WTC11 (cell line): ENCODE results near the gene CSNK2B. TPM values are rescaled to one million over a fixed set of nuclear protein-coding genes. Genes with fewer than 3 reads are reported as not detected.
"Not testable (repeated sequence)": the region's sequence is repeated elsewhere in the genome, so short reads cannot be mapped to it uniquely, and the experiment has no call there.

ENCODE experiments used
- ATAC-seq: fragments of 200-7000 bp; cut with Tn5 transposase; 2 replicates; pipeline ENCODE4 v1.10.0; 2021; ENCODE audit warnings: mild to moderate bottlenecking, moderate library complexity
- CTCF ChIA-PET: fragments of 300-600 bp; sonication (Branson Sonifier 250); formaldehyde crosslinking; loops from one replicate; lab custom pipeline; 2021; ENCODE audit warnings: antibody characterized with exemption; lab: Charles Lee
- POLR2A ChIA-PET: fragments of 350-600 bp; sonication (Branson Sonifier 250); formaldehyde crosslinking; loops from one replicate; lab custom pipeline; 2021; ENCODE audit warnings: antibody characterized with exemption; lab: Charles Lee
- DNase-seq: peaks from one replicate; pipeline ENCODE4 v3.0.0; 2021; ENCODE audit warnings: low spot score
- H3K27ac Mint-ChIP-seq: 2 replicates; pipeline ENCODE4 v1.8.0; 2021; ENCODE audit warnings: mixed read lengths
- H3K27me3 Mint-ChIP-seq: 2 replicates; pipeline ENCODE4 v1.8.0; 2021; ENCODE audit warnings: low read depth, mild to moderate bottlenecking, moderate library complexity, mixed read lengths
- H3K36me3 Mint-ChIP-seq: 2 replicates; pipeline ENCODE4 v1.8.0; 2021; ENCODE audit warnings: mixed read lengths
- H3K4me1 Mint-ChIP-seq: 2 replicates; pipeline ENCODE4 v1.8.0; 2022; ENCODE audit warnings: mixed read lengths
- H3K4me3 Mint-ChIP-seq: 2 replicates; pipeline ENCODE4 v1.8.0; 2021; ENCODE audit warnings: mild to moderate bottlenecking, moderate library complexity, mixed read lengths
- H3K9me3 Mint-ChIP-seq: 2 replicates; pipeline ENCODE4 v1.8.0; 2021; ENCODE audit warnings: mixed read lengths
- ELF4 ChIP-seq: sonication (generic); formaldehyde crosslinking; IDR thresholded peaks from 2 replicates; pipeline ENCODE4 v1.8.1; 2022; ENCODE audit warnings: low read depth, mild to moderate bottlenecking, moderate library complexity, missing genetic modification reagents
- FOXJ3 ChIP-seq: sonication (generic); formaldehyde crosslinking; IDR thresholded peaks from 2 replicates; pipeline ENCODE4 v1.9.0; 2021; ENCODE audit warnings: missing genetic modification reagents, mild to moderate bottlenecking, borderline replicate concordance
- GABPB1 ChIP-seq: sonication (generic); formaldehyde crosslinking; IDR thresholded peaks from 2 replicates; pipeline ENCODE4 v1.8.1; 2023; ENCODE audit warnings: mild to moderate bottlenecking, missing genetic modification reagents
- JAZF1 ChIP-seq: fragments of 250-450 bp; sonication (Bioruptor Pico); IDR thresholded peaks from 2 replicates; pipeline ENCODE4 v1.9.0; 2021; ENCODE audit warnings: moderate library complexity, mild to moderate bottlenecking, inconsistent platforms
- JUN ChIP-seq: sonication (generic); formaldehyde crosslinking; IDR thresholded peaks from 2 replicates; pipeline ENCODE4 v1.8.0; 2023; ENCODE audit warnings: mild to moderate bottlenecking, missing genetic modification reagents
- NFYB ChIP-seq: sonication (generic); formaldehyde crosslinking; conservative IDR thresholded peaks from 2 replicates; pipeline ENCODE4 v1.8.0; 2022; ENCODE audit warnings: low read depth, missing genetic modification reagents
- RORB ChIP-seq: fragments of 250-450 bp; sonication (Bioruptor Pico); IDR thresholded peaks from 2 replicates; pipeline ENCODE4 v1.9.0; 2021; ENCODE audit warnings: mild to moderate bottlenecking
- ZNF138 ChIP-seq: sonication (generic); formaldehyde crosslinking; conservative IDR thresholded peaks from 2 replicates; pipeline ENCODE4 v1.8.1; 2022; ENCODE audit warnings: mild to moderate bottlenecking, moderate library complexity, missing genetic modification reagents
- ZNF396 ChIP-seq: fragments of 250-450 bp; sonication (Bioruptor Pico); IDR thresholded peaks from 2 replicates; pipeline ENCODE4 v1.8.0; 2021; ENCODE audit warnings: mild to moderate bottlenecking, moderate library complexity, borderline replicate concordance
- ZNF423 ChIP-seq: fragments of 250-450 bp; sonication (Bioruptor Pico); IDR thresholded peaks from 2 replicates; pipeline ENCODE4 v2.1.2; 2022; ENCODE audit warnings: mild to moderate bottlenecking, moderate library complexity
- total RNA-seq: library from RNA; stranded (reverse); gene quantifications from 3 replicates; pipeline ENCODE4 v1.2.3, GENCODE V29; 2021
- TF ChIP-seq, protein P1 (sequence below): sonication (generic); formaldehyde crosslinking; IDR thresholded peaks from 2 replicates; pipeline ENCODE4 v1.8.0; 2023; ENCODE audit warnings: missing genetic modification reagents
- TF ChIP-seq, protein P2 (sequence below): sonication (generic); formaldehyde crosslinking; IDR thresholded peaks from 2 replicates; pipeline ENCODE4 v1.8.1; 2023; ENCODE audit warnings: mild to moderate bottlenecking, missing genetic modification reagents, moderate library complexity
- TF ChIP-seq, protein P3 (sequence below): sonication (generic); formaldehyde crosslinking; IDR thresholded peaks from 2 replicates; pipeline ENCODE4 v1.8.0; 2022; ENCODE audit warnings: mild to moderate bottlenecking, missing genetic modification reagents
- TF ChIP-seq, protein P4 (sequence below): fragments of 250-450 bp; sonication (Bioruptor Pico); IDR thresholded peaks from 2 replicates; pipeline ENCODE4 v2.1.2; 2022; ENCODE audit warnings: mild to moderate bottlenecking, moderate library complexity
- TF ChIP-seq, protein P5 (sequence below): sonication (generic); formaldehyde crosslinking; IDR thresholded peaks from 2 replicates; pipeline ENCODE4 v1.8.1; 2022; ENCODE audit warnings: missing genetic modification reagents, borderline replicate concordance

The CSNK2B gene
- total RNA-seq, 1 experiment from 2014 or later: 183 TPM

DNA sequence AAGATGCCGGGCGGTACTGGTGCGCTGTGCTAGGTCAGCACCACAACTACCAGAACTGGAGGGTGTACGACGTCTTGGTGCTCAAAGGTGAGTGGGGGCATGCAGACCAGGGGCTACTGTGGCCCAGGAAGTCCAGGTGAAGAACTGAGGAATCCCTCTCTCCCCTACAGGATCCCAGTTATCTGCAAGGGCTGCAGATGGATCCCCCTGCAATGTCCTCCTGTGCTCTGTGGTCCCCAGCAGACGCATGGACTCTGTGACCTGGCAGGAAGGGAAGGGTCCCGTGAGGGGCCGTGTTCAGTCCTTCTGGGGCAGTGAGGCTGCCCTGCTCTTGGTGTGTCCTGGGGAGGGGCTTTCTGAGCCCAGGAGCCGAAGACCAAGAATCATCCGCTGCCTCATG is 41.8 kb downstream of the CSNK2B start:
- no peak overlapping the region for H3K27ac Mint-ChIP-seq
- H3K4me1 Mint-ChIP-seq: peaks cover 13% of the 10 kb centered on the region
- CTCF ChIA-PET: no interaction called here
- peaks cover 7% of the 10 kb centered on the region; the same call in 1 of the 2 replicates for H3K27me3 Mint-ChIP-seq
- POLR2A ChIA-PET: no interaction called here
- no peak overlapping the region for H3K4me3 Mint-ChIP-seq
- no peak for TF ChIP-seq FOXJ3 (CRISPR knock-in tag)
- TF ChIP-seq, protein P1, sequence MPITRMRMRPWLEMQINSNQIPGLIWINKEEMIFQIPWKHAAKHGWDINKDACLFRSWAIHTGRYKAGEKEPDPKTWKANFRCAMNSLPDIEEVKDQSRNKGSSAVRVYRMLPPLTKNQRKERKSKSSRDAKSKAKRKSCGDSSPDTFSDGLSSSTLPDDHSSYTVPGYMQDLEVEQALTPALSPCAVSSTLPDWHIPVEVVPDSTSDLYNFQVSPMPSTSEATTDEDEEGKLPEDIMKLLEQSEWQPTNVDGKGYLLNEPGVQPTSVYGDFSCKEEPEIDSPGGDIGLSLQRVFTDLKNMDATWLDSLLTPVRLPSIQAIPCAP (CRISPR knock-in tag): no peak
- TF ChIP-seq ZNF138 (CRISPR knock-in tag): no peak
- TF ChIP-seq NFYB (CRISPR knock-in tag): no peak
- TF ChIP-seq ZNF423 (CRISPR knock-in tag): no peak
- no peak for TF ChIP-seq ELF4 (CRISPR knock-in tag)
- TF ChIP-seq GABPB1 (CRISPR knock-in tag): no peak
- TF ChIP-seq, protein P2, sequence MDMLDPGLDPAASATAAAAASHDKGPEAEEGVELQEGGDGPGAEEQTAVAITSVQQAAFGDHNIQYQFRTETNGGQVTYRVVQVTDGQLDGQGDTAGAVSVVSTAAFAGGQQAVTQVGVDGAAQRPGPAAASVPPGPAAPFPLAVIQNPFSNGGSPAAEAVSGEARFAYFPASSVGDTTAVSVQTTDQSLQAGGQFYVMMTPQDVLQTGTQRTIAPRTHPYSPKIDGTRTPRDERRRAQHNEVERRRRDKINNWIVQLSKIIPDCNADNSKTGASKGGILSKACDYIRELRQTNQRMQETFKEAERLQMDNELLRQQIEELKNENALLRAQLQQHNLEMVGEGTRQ: no peak
- no peak for TF ChIP-seq ZNF396 (CRISPR knock-in tag)
- TF ChIP-seq, all 79 proteins: peak for 0
- DNase-seq (no peak), ATAC-seq (no peak)
- Mint-ChIP-seq H3K36me3 (no peaks in the 10 kb centered on the region), H3K9me3 (no peaks in the 10 kb centered on the region)

DNA sequence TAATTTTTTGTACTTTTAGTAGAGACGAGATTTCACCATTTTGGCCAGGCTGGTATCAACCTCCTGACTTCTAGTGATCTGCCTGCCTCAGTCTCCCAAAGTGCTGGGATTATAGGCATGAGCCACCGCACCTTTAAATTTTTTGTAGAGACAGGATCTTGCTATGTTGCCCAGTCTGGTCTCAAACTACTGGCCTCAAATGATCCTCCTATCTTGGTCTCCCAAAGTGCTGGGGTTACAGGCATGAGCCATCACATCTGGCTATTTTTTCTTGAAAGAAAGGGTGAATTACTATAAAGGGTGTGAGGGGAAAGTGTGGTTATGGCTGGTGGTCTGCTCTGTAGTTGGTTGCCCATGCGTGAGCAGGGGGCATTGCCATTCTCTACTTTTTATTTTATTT is 42.3 kb downstream of the CSNK2B start:
- Mint-ChIP-seq H3K4me3 (no peak overlapping the region), H3K4me1 (peaks cover 16% of the 10 kb centered on the region), H3K9me3 (no peaks in the 10 kb centered on the region), H3K27ac (no peak overlapping the region), H3K36me3 (no peaks in the 10 kb centered on the region), H3K27me3 (peaks cover 7% of the 10 kb centered on the region; the same call in 1 of the 2 replicates)
- ATAC-seq (no peak), DNase-seq (no peak)
- ChIA-PET POLR2A (no interaction called here), CTCF (no interaction called here)
- TF ChIP-seq, protein P3, sequence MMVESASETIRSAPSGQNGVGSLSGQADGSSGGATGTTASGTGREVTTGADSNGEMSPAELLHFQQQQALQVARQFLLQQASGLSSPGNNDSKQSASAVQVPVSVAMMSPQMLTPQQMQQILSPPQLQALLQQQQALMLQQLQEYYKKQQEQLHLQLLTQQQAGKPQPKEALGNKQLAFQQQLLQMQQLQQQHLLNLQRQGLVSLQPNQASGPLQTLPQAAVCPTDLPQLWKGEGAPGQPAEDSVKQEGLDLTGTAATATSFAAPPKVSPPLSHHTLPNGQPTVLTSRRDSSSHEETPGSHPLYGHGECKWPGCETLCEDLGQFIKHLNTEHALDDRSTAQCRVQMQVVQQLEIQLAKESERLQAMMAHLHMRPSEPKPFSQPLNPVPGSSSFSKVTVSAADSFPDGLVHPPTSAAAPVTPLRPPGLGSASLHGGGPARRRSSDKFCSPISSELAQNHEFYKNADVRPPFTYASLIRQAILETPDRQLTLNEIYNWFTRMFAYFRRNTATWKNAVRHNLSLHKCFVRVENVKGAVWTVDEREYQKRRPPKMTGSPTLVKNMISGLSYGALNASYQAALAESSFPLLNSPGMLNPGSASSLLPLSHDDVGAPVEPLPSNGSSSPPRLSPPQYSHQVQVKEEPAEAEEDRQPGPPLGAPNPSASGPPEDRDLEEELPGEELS: no peak
- TF ChIP-seq, protein P4, sequence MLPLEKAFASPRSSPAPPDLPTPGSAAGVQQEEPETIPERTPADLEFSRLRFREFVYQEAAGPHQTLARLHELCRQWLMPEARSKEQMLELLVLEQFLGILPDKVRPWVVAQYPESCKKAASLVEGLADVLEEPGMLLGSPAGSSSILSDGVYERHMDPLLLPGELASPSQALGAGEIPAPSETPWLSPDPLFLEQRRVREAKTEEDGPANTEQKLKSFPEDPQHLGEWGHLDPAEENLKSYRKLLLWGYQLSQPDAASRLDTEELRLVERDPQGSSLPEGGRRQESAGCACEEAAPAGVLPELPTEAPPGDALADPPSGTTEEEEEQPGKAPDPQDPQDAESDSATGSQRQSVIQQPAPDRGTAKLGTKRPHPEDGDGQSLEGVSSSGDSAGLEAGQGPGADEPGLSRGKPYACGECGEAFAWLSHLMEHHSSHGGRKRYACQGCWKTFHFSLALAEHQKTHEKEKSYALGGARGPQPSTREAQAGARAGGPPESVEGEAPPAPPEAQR (CRISPR knock-in tag): no peak
- TF ChIP-seq RORB (CRISPR knock-in tag) (no peak), JAZF1 (CRISPR knock-in tag) (no peak), JUN (no peak)
- TF ChIP-seq, protein P5, sequence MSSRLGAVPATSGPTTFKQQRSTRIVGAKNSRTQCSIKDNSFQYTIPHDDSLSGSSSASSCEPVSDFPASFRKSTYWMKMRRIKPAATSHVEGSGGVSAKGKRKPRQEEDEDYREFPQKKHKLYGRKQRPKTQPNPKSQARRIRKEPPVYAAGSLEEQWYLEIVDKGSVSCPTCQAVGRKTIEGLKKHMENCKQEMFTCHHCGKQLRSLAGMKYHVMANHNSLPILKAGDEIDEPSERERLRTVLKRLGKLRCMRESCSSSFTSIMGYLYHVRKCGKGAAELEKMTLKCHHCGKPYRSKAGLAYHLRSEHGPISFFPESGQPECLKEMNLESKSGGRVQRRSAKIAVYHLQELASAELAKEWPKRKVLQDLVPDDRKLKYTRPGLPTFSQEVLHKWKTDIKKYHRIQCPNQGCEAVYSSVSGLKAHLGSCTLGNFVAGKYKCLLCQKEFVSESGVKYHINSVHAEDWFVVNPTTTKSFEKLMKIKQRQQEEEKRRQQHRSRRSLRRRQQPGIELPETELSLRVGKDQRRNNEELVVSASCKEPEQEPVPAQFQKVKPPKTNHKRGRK (CRISPR knock-in tag): no peak

DNA sequence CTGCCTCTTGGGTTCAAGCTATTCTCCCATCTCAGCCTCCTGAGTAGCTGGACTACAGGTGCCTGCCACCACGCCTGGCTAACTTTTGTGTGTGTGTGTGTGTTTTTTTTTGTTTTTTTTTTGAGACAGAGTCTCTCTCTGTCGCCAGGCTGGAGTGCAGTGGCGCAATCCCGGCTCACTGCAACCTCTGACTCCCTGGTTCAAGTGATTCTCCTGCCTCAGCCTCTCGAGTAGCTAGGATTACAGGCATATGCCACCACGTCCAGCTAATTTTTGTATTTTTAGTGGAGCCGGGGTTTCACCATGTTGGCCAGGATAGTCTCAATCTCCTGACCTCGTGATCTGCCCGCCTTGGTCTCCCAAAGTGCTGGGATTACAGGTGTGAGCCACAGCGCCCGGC is 43.3 kb downstream of the CSNK2B start:
- H3K36me3 Mint-ChIP-seq, H3K4me3 Mint-ChIP-seq, POLR2A ChIA-PET, H3K27ac Mint-ChIP-seq, DNase-seq, ATAC-seq, H3K9me3 Mint-ChIP-seq, H3K27me3 Mint-ChIP-seq: not testable (repeated sequence)
- CTCF ChIA-PET: interaction anchor here (0.7 kb wide), 1 partner anchor 12 kb away, joined by 3 read pairs; no protein-coding TSS in a partner anchor
- peaks cover 21% of the 10 kb centered on the region for H3K4me1 Mint-ChIP-seq
